Hematopoietic multipotent progenitor cell (in vitro differentiated cells): ENCODE data around the gene ARHGAP22. TPM values are rescaled to one million over a fixed set of nuclear protein-coding genes. Genes with fewer than 3 reads are reported as not detected.
"Not testable (repeated sequence)": the region's sequence is repeated elsewhere in the genome, so short reads cannot be mapped to it uniquely, and the experiment has no call there.

ENCODE experiments used
- DNase-seq, 3 donors: peaks; one replicate each; pipeline ENCODE4 v3.0.0-alpha.2; 2011 to 2015; ENCODE audit warnings: low read depth in 2 of 3, low spot score in 2 of 3
- total RNA-seq: library from RNA; depleted of rRNA; stranded (reverse); fragments of >200 nt; gene quantifications from one replicate; pipeline ENCODE4 v1.2.3, GENCODE V29; 2012

Gene ARHGAP22
- total RNA-seq = 67.3 TPM

- DNase-seq = no peak
These were observed at the start of gene ARHGAP22 for GRCh38 chr10:48604991-48605508. TSS of gene ARHGAP22 (minus strand) at chr10:48605073. CDS start at chr10:48604796, 277 bp downstream.

GRCh38 chr10:48653944-48654698, 49.2 kb upstream of the ARHGAP22 start:
- DNase-seq = no peak

- DNase-seq = no peak
These were observed 48.5 kb upstream of the ARHGAP22 start for GRCh38 chr10:48653347-48653746.

GRCh38 chr10:48652344-48652743, 47.5 kb upstream of the ARHGAP22 start:
- no peak for DNase-seq

GRCh38 chr10:48651839-48652238, 47.0 kb upstream of the ARHGAP22 start:
- no peak for DNase-seq

GRCh38 chr10:48651293-48651692, 46.4 kb upstream of the ARHGAP22 start:
- no peak for DNase-seq

- DNase-seq = no peak
These were observed 44.6 kb upstream of the ARHGAP22 start for GRCh38 chr10:48649349-48649944.

GRCh38 chr10:48648172-48648942, 43.5 kb upstream of the ARHGAP22 start:
- no peak for DNase-seq

GRCh38 chr10:48647073-48647472, 42.2 kb upstream of the ARHGAP22 start:
- not testable (repeated sequence) for DNase-seq

- no peak for DNase-seq
These were observed 40.7 kb upstream of the ARHGAP22 start for GRCh38 chr10:48645600-48645999.

- not testable (repeated sequence) for DNase-seq
These were observed 36.3 kb upstream of the ARHGAP22 start for GRCh38 chr10:48641099-48641690.

GRCh38 chr10:48640326-48640725, 35.5 kb upstream of the ARHGAP22 start:
- DNase-seq = no peak

- DNase-seq = peak in 1 of 3 donors; percentile 46
These were observed 34.8 kb upstream of the ARHGAP22 start for GRCh38 chr10:48639632-48640031.

- DNase-seq = no peak
These were observed 34.1 kb upstream of the ARHGAP22 start for GRCh38 chr10:48638739-48639527.

- DNase-seq = no peak
These were observed 33.3 kb upstream of the ARHGAP22 start for GRCh38 chr10:48638158-48638557.

GRCh38 chr10:48636901-48637300, 32.0 kb upstream of the ARHGAP22 start:
- no peak for DNase-seq

GRCh38 chr10:48636231-48636630, 31.4 kb upstream of the ARHGAP22 start:
- DNase-seq = no peak

GRCh38 chr10:48634984-48635557, 30.2 kb upstream of the ARHGAP22 start:
- no peak for DNase-seq

- DNase-seq = peak in 2 of 3 donors; percentile 83 to 88
These were observed 29.5 kb upstream of the ARHGAP22 start for GRCh38 chr10:48634198-48634983.
